Stimulated activated CD4-positive, alpha-beta T cell treated with anti-CD3 and anti-CD28 coated beads, Interleukin-2, amount 100 ng/mL, for 4 hours (primary cell): Measurements from ENCODE around the gene ATP10A.

Experiments
- DNase-seq: peaks from one replicate; pipeline ENCODE4 v3.0.0-alpha.2; 2020; ENCODE audit warnings: low read depth

ATP10A gene, protein sequence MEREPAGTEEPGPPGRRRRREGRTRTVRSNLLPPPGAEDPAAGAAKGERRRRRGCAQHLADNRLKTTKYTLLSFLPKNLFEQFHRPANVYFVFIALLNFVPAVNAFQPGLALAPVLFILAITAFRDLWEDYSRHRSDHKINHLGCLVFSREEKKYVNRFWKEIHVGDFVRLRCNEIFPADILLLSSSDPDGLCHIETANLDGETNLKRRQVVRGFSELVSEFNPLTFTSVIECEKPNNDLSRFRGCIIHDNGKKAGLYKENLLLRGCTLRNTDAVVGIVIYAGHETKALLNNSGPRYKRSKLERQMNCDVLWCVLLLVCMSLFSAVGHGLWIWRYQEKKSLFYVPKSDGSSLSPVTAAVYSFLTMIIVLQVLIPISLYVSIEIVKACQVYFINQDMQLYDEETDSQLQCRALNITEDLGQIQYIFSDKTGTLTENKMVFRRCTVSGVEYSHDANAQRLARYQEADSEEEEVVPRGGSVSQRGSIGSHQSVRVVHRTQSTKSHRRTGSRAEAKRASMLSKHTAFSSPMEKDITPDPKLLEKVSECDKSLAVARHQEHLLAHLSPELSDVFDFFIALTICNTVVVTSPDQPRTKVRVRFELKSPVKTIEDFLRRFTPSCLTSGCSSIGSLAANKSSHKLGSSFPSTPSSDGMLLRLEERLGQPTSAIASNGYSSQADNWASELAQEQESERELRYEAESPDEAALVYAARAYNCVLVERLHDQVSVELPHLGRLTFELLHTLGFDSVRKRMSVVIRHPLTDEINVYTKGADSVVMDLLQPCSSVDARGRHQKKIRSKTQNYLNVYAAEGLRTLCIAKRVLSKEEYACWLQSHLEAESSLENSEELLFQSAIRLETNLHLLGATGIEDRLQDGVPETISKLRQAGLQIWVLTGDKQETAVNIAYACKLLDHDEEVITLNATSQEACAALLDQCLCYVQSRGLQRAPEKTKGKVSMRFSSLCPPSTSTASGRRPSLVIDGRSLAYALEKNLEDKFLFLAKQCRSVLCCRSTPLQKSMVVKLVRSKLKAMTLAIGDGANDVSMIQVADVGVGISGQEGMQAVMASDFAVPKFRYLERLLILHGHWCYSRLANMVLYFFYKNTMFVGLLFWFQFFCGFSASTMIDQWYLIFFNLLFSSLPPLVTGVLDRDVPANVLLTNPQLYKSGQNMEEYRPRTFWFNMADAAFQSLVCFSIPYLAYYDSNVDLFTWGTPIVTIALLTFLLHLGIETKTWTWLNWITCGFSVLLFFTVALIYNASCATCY (N-terminal part only)

DNA sequence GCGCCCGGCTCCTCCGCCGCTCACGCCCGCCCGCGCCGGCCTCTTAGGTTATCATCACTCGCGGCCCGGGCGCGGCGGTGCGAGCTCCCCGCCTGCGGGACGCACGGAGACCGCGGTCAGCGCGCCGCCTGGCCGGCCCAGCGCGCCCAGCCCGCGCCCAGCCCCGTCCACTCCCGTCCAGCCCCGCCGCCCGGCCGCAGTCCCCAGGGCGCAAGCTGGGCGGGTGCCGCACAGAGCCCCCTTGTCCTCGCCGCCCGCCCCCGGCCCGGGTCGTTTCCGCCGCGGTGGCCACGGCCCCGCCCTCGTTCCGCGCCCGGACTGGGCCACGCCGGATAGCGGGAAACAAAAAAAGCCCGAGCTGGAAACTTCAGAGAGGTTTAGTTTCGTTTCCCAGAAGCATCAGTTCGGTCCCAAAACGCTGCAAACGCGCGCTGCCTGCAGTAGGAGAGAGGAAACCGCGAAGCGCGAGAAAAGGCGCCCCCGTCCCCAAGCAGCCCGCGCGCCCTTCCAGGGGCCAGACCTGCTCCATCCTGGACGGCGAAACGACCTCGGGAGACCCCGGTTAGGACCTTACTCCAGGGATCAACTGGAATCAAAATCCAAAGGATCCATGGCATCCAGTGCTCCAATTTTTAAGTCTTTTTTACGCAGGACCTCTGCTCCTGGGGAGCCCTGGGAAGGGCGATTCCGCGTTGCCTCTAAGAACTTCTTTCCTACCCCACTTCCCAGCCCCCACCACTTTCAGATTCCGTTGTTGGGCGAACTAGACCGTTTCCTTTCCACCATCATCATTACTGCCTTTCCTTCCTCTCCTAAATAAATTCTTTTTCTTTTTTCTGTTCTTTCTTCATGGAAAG lies at the start of gene ATP10A:
TSS of gene ATP10A (minus strand) at position 217 of the 857 bp plus-strand sequence. CDS start 231 bp downstream, outside the sequence.
- DNase-seq, result peak; percentile 51

- DNase-seq, result no peak
Observed at GRCh38 chr15:25912035-25912434, 48.9 kb upstream of the ATP10A start.

- DNase-seq, result no peak
Observed at GRCh38 chr15:25910832-25911231, 47.7 kb upstream of the ATP10A start.

GRCh38 chr15:25909806-25910205 lies 46.7 kb upstream of the ATP10A start:
- no peak for DNase-seq

DNA sequence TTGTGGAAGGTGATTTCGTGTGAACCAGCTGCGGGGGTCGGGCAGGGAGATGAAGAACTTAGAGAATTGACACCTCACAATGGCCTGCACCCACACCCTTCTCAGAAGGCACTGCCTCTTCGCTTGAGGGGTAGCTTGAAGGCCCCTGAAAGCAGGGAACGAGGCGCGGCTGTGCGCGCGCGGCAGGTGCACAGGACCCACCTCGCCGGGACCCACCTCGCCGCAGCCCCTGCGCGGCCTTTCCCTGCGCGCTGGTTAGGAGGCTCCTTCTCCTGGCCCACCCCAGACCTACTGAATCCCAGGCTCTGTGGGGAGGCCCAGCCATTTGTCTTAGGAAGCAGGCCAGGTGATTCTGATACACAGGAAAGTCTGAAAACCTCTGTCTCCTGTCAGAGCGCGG lies 46.2 kb upstream of the ATP10A start:
- DNase-seq, result no peak

DNA sequence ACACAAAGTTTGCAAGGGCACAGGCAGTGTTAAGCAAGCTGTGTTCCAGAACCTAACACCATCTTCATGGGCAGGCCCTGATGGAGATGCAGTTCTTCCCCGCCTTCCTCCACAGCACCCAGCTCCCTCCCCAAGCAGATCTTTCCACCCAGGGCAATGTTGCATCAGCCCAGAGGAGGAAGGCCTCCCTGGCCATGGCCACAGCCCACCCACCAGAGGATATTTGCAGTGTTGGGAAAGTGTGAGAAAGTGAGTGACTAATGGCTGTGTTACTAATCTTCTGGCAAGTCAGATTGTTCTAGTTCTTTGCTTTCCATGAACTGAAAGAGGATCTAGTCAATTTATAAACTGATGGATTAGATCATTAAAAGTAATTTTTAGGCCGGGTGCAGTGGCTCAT lies 42.0 kb upstream of the ATP10A start:
- no peak for DNase-seq

- no peak for DNase-seq
Observed at GRCh38 chr15:25903024-25903581, 40.0 kb upstream of the ATP10A start.

DNA sequence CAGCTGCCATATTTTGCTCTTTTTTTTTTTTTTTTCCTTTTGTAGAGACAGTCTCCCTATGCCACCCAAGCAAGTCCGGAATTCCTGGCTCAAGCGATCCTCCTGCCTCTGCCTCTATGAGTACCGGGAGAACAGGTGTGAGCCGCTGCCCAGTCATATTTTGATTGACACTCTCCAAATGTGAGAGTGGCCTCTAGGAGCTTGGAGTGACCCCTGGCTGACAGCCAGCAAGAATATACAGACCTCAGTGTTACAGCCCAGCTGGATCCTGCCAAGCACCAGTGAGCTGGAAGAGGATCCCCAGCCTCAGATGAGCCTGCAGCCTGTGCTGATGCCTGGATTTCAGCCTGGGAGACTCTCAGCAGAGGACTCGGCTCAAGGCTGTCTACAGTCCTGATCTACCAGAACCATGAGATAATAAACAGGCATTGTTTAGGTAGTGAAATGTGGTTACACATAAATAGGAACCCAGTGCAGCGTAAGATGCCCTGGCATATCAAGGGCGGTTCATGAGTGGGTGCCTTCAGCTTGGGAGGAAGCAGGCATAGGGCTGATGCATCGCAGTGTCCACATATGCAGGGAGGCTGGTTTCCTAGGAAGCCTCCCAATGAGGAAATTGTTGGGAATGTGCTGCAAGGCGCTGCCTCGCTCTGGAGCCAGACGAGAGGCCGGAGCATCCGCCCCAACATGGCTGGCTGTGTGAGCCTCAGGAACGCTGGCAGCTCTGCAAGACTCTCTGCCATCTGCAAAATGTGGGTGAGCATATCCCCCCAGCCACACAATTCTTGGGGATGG lies 38.9 kb upstream of the ATP10A start:
- DNase-seq, result no peak

DNA sequence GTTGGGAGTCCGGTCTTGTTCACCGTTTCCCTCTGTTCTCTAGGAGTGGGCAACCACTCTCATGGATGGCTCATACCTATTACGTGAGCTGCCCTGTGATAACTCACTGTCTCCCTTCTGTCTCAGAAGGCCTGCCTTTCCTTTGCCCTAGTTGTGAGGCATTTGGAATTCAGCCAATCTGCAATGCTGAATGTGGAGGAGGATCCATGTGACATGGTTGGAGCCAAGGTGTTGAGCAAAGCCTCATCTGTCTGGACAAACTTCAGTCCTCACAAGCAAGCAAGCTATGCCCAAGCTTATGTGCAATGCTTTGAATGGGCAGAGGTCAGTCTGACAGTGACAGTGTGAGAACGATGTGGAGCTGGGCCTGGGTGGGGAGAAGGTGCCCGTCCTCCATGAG lies 37.8 kb upstream of the ATP10A start:
- DNase-seq, result no peak

DNA sequence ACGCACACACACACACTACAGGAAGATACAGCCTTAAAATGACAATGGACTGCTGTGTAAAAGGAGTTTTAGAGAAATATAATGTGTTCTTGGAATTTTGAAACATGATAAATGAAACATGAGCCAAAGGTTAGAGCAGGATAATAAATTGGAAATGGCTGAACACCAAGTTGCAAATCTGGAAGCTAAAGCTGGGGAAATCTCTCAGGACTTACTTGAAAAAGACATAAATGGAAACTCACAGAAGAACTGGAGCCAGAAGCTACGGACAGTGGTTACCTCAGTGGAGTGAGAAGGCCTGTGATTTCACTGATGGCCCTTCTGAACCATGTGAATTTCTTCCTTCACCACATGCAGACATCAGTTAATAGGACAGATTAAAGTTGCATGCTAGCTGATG lies 37.3 kb upstream of the ATP10A start:
- DNase-seq, result no peak

DNA sequence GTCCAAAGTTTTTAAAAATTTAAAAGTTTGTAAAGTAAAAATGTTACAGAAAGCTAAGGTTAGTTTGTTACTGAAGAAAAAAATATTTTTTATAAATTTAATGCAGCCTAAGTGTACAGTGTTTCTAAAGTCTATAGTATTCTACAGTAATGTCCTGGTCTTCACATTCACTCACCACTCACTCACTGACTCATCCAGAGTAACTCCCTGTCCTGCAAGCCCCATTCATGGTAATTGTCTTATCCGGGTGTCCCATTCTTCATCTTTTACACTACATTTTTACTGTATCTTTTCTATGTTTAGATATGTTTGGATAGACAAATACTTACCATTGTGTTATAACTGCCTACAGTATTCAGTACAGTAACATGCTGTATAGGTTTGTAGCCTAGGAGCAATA lies 36.7 kb upstream of the ATP10A start:
- DNase-seq, result no peak

DNA sequence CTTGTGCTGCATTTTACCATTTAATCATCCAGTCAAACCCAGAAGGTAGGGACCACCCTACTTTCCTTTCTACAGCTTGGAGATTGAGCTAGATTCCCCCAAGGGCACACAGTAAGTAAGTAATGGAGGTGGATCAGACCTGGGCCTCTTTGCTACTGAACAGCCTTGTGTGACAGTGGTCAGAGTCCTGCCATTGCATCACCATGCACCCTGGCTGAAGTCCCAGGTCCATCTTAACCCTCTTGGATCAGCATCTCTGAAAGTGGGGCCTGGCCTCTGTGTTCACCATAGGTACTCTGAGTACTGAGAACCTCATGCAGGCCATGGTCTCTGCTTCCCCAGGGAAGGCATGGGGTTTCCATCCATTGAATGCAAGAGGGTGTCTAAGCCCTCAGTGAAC lies 34.5 kb upstream of the ATP10A start:
- DNase-seq, result no peak

DNA sequence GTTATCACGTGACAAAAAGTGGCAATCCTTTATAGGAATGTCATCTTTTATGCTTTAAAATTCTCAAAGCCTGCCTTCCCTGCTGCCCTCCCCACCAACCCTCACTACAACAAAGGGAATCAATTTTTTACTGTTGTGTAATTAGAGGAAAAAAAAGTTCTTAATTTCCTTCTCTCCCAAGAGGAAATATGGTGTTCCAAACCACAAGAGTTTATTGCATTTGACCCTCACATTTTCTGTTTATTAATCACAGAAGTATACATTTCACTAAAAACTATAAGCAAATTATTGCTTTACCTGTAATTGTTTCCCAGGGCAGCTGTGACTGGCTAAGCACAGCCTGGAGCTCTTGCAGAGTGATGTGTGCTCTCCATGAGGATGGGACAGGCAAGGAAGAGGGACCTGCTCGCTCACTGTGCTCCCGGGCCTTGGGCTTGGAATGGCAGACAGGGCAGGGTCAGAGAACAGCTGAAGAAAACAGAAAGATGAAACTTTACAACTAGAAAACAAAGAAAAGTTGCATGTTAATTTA lies 31.3 kb upstream of the ATP10A start:
- DNase-seq, result no peak

GRCh38 chr15:25893596-25893995 lies 30.5 kb upstream of the ATP10A start:
- DNase-seq, result no peak

DNA sequence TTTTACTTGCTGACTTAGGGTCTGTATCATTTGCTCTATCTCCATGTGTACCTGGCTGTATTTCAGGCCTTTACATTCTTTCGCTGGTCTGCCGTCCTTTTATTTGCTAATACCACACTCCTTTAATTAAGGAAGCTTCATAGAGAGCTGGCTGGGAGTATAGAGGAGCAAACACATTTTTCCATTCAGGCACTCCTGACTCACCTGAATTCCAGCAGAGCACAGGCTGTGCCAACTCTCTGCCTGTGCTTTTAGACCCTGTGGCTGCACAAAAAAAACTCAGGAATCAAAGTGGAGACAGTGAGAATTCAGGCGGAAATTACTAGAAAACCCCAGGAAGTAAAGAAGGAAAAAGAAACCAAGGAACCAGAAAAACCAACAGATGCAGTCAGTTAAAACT lies 29.0 kb upstream of the ATP10A start:
- DNase-seq, result no peak

DNA sequence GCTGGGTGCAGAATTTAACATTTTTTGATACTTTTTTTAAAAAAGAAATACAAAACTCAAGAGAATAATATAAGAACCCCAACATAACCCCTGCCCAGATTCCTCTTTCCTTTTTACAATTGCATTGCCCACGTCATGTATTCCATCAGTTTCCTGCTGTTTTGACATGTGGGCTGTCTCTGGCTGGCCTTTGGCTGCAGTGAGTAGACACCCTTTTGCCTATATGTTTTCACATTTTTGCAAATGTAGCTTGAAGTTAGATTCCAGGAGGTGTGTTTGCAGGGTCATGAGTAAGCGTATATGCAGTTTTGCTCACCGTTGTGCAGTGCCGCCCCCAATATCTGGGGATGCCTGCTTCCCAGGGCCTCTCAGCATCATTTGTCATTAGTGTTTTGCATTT lies 28.0 kb upstream of the ATP10A start:
- DNase-seq, result no peak

- DNase-seq, result no peak
Observed at GRCh38 chr15:25890529-25890928, 27.4 kb upstream of the ATP10A start.

- no peak for DNase-seq
Observed at GRCh38 chr15:25887870-25888269, 24.7 kb upstream of the ATP10A start.

DNA sequence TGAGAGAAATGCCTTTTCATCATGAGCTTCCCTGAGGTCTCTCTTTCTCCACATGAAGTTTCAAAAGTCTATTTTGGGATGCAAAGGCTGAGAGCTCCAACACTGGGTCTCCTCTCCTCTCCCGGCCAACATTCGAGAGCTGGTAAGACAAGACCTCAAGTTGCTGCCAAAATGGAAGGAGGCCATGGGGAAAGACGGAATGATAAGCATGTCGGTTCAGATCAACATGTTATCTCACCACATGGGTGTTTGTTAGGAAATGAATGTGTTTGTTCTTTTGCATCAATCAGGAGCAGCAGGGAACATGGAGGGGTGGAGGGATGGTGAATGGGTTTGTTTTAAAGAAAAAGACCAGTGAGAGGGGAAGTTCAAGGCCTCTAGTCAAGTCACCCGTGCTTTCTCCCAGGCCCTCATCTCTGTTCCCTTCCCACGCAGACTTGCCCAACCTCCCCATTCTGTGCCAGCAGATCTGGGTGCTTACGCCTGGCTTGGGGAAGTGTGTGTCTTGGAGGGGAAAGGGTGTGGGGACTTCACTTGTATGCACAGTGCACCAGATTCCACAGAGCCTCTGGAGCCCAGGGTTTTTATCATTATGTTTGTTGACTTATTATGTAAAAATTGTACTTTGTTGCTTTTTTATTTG lies 23.5 kb upstream of the ATP10A start:
- DNase-seq, result no peak

DNA sequence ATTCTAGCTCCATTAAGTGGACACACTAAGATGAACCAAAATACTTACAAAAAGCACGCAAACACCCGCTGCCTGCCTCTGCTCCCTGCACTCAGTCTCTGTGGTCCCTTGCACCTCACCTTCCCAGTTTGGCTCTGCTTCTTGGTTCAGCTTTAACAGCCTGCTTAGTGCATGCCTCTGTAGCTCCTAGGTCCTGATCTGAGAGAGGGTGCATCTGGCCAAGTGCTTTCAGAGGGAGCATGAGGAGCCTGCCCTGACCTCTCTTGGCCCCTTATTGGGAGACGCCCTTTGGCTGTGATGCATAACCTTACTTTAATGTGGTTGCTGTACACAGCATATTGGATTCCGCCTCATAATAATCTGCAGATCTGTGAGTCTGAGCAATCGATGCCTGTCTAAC lies 21.2 kb upstream of the ATP10A start:
- no peak for DNase-seq
